Dermis microvascular lymphatic vessel endothelial cell (primary cell): ENCODE results near the gene DHRSX. TPM values are rescaled to one million over a fixed set of nuclear protein-coding genes. Genes with fewer than 3 reads are reported as not detected.
"Not testable (repeated sequence)": the region's sequence is repeated elsewhere in the genome, so short reads cannot be mapped to it uniquely, and the experiment has no call there.

Experiments
- DNase-seq, 2 donors: peaks; one replicate each; pipeline versions ENCODE4 v3.0.0 to v3.0.0-alpha.2; 2010; ENCODE audit warnings: low read depth in 2 of 2
- total RNA-seq: library from RNA; depleted of rRNA; stranded (reverse); fragments of >200 nt; gene quantifications from 2 replicates; pipeline ENCODE4 v1.2.1, GENCODE V29; 2014

Gene DHRSX
- total RNA-seq, 1 donor from 2014 or later, result 13.7 TPM

DNA sequence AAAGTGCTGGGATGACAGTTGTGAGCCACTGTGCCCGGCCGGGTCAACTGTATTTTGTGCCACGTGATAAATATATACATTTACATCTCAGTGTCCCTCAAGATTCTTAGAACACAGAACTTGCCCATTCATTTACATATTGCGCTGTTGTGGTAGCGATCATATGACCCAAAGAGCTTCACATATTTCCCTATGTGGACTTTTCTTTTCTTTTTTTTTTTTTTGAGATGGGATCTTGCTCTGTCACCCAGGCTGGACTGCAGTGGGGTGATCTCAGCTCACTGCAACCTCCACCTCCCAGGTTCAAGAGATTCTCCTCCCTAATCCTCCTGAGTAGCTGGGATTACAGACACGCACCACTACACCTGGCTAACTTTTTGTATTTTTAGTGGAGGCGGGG, 180.7 kb downstream of the DHRSX start:
- no peak for DNase-seq

DNA sequence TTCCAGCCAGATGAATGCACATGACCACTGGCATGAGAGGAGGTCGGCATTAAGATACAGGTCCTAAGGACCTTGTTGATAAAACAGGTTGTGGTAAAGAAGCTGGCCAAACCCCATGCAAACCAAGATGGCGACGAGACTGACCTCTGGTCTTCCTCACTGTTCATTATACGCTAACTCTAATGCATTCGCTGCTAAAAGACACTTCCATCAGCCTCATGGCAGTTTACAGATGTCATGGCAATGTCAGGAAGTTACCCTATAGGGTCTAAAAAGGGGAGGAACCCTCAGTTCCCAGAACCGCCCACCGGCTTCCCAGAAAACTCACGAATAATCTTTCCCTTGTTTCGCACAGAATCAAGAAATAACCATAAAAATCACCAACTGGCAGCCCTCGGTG, 182.4 kb downstream of the DHRSX start:
- DNase-seq, result no peak

DNA sequence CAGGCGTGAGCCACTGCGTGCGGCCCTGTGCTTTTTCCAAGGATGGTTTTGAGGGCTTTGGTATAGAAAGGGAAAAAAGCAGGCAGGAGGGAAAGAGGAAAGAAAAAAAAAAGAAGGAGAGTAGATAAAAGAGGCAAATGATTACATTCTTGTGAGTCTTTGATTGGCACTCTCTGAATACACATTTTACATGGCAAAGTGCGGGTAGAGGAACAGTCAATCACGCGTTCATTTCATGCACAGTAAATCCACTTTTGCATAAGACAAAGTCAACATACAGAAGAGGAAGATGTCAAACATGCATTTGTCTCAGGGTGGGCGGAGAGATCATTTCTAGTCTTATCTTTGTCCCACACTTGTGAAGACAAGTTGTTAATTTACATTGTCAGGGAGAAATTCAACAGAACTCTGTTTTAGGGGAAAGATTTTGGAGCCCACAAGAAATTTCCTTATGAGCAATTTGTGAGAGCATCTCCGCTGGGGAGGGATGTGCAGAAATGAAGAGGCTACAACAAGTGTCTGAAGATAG, 183.2 kb downstream of the DHRSX start:
- DNase-seq, result no peak

DNA sequence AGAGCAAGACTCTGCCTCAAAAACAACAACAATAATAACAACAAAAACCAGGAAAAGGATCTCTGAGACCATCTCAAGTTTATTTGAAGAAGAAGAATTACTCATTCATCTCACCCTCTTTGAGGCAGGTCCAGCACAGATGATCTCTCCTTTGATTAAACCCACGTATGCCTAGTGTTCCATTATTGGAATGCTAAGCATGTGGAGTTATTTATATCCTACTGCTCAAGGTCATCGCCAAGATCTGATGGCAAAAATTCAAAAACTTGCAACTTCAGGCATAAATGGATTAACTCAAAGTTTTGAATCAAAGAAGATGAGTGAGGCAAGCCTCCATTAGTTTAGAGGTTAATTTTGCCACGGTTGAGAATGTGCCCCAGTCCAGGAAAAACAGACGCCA, 184.2 kb downstream of the DHRSX start:
- no peak for DNase-seq

DNA sequence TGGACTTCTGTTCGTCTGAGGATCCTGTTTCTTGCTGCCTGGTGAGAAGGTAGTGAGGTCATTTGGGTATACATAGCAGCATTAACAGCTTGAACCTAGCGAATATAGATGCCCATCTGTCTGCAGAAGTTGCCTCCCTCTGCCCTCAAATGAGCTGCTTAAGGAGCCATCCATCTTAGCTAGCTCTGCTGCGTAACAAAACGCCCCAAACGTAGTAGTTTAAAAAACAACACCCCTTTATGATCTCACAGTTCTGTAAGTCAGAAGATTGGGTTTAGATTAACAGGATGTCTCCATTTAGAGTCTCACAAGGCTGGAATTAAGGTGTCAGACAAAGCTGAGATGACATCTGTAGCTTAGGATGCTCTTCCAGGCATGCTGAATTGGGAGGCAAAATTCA, 185.3 kb downstream of the DHRSX start:
- DNase-seq, result no peak

DNA sequence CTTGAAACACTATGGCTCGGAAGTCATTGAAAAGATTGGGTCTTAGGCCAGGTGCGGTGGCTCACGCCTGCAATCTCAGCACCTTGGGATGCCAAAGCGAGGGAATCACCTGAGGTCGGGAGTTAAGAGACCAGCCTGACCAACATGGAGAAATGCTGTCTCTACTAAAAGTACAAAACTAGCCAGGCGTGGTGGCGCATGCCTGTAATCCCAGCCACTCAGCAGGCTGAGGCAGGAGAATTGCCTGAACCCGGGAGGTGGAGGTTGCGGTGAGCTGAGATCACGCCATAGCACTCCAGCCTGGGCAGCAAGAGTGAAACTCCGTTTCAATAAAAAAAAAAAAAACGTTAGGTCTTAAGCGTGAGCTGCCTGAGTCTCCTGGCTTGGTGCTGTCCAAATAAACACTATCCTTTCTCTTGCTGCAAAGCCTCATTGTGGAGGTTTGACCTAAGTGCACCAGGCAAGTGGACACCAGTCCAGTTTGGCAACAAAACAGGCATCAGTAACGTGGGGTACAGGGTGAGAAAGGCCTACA, 185.9 kb downstream of the DHRSX start:
- no peak for DNase-seq

DNA sequence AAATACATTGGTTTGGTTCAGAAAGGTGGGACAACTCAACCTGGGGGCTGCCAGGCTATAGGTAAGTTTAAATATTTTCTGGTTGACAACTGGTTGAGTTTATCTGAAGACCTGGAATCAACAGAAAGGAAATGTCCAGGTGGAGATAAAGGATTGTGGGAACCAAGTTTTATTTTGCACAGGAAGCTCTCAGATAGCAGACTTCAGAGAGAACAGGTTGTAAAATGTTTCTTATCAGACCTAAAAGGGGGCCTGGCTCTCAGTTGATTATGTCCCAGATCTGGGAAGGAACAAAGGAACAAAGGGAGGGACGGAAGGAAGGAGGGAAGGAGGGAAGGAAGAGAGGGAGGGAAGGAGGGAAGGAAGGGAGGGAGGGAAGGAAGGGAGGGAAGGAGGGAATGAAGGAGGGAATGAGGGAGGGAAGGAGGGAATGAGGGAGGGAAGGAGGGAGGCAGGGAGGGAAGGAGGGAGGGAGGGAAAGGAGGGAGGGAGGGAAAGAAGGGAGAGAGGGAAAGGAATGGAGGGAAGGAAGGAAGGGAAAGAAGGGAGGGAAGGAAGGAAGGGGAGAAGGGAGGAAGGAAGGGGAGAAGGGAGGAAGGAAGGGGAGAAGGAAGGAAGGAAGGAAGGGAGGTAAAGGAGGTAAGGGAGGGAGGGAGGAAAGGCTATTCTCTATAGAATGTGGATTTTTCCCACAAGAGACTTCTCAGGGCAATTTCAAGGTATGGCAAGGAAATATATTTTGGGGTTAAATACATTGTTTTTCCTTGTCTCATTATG, 186.7 kb downstream of the DHRSX start:
- DNase-seq, result no peak

DNA sequence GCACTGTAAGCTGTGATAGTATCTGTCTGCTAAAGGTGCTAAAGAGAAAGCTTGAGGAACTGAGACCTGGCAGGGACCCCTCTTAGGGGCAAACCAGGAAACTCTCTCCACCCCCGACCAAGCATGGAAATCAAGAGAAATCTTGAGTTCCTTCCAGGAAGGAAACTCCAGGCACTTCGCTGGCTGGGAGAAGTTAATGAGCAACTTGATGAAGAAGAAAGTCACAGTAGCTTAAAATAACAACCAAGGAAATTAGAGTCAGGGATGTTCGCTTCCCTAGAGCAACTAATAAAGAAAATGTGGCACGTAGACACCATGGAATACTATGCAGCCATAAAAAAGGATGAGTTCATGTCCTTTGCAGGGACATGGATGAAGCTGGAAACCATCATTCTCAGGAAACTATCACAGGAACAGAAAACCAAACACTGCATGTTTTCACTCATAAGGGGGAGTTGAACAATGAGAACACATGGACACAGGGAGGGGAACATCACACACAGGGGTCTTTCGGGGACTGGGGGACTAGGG, 188.7 kb downstream of the DHRSX start:
- DNase-seq, result not testable (repeated sequence)

DNA sequence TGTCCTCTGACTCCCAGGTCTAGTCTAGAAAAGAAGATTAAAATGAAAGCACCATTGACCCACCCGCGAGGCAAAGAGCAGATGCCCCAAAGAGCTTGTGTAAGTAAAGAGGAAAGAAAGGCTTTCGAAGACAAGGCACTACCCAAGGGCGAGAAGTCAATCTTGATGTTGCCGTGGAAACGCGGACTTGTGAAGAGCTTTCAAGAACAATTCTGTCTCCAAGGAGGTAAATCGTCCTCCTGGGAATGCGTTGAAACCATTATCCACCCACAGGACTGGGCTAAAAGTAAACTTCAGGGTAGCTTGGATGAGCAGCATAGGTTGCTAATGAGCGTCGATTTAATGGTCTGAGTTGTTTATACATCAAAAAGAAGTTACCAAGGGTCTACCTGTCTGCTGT, 189.3 kb downstream of the DHRSX start:
- DNase-seq, result no peak

DNA sequence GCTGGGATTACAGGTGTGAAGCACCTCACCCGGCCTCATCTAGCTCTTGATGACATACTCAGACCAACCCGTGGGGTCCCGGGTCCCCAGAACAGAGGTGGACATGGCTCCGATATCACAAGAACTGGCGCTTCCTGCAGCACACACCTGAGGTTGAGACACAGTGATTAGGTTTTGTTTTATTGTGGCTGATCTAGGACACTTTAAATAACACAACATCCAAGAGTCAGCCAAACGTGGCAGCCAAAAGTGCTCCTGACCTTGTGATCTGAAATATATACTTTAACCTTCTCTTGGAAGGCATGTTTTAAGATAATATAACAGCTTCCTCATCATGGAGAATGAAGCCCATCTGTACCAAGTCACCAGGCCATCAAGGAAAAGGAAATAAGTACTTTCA, 198.9 kb downstream of the DHRSX start:
- no peak for DNase-seq

DNA sequence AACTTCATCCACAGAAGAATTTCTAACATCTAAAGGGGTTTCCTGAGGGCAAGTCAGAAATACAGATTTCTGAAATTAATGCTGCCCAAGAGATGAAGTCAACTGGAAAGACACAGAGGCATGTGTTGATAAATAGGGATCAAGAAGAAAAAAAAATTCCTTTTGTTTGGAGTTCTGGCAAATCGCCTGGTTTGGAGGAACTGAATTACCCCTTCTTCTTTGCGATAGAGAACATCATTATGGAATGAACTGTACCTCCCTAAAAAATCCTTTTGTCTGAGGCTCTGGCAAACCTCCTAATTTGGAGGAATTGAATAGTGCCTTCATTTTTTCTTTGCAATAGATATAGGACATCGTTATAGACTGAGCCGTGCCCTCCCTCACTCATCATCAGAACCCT, 200.9 kb downstream of the DHRSX start:
- DNase-seq, result no peak

DNA sequence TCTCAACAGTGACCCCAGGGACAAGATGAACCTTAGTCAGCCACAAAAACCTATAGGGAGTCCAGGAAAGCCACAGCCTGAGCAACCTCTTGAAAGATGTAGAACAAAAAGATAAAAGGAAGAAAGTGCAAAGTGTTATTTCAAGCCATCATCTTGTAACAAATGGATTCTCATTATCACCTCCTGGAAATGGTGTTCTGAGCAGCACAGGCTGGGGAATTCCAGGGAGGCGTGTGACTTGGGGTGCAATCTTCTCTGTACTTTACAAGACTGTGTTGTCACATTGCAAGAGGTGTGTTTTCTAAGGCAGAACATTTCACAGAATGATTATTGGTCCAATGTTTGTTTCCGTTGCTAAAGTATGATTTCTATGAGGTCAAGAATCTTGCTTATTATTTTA, 214.0 kb downstream of the DHRSX start:
- DNase-seq, result no peak

DNA sequence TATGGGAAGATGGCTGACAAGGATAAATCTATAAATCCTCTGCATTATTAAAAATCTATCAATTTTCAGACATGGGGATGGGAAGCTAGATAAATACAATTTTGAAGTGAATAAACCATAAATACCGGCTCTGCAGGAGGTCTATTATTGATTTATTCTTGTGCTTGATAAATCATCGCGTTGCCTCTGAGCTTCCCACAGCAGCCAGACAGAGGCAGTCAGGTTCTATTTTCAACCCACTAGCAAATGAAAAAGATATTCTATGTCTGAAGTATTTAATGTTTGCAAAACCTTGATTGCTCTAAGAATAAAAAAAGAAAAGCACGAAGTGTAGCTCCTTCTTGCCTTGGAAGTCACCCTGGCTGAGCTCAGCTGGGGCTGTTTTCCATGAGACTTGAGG, 216.2 kb downstream of the DHRSX start:
- DNase-seq, result no peak

DNA sequence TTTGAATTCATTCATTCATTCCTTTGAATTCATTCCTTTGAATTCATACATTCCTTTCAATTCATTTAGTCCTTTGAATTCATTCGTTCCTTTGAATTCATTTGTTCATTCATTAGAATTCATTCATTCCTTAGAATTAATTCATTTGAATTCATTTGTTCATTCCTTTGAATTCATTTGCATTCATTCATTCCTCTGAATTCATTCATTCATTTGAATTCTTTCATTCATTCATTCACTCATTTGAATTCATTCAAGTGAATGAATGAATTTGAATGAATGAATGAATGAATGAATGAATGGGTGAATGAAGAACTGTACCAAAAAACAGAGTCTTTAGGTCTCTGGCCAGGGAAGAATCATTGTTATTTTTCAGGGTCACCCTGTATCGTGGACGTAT, 216.6 kb downstream of the DHRSX start:
- no peak for DNase-seq

DNA sequence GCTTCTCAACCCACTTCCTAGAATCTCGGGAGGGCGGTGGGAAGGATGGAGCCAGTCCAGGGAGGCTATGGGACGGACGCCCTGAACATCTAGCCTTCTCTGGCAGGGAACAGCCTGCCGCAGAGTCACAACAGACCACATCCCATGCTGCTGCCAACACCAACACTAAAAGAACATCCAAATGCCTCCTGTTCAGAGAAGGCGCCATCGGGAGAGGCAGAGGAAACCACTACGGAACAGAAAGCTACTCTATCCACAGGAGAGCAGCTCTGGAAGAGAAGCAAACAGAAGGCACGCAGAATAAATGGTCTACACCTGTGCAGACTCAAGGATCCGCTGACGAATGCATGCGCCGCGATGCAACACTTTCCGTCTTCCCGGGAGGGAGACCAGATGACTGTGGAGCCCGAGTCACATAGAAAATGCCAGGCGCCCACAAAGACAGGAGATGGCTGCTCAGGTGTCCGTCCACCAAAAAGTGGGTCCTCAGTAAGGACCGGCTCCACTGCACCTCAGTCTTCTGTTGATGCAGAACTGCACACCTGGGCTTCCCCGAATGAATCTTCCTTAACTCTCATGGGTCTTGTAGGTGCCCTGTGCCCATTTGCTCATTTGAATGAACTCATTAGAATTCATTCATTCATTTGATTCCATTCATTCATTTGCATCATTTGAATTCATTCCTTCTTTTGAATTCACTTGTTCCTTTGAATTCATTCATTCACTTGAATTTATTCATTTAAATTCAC, 217.5 kb downstream of the DHRSX start:
- no peak for DNase-seq

DNA sequence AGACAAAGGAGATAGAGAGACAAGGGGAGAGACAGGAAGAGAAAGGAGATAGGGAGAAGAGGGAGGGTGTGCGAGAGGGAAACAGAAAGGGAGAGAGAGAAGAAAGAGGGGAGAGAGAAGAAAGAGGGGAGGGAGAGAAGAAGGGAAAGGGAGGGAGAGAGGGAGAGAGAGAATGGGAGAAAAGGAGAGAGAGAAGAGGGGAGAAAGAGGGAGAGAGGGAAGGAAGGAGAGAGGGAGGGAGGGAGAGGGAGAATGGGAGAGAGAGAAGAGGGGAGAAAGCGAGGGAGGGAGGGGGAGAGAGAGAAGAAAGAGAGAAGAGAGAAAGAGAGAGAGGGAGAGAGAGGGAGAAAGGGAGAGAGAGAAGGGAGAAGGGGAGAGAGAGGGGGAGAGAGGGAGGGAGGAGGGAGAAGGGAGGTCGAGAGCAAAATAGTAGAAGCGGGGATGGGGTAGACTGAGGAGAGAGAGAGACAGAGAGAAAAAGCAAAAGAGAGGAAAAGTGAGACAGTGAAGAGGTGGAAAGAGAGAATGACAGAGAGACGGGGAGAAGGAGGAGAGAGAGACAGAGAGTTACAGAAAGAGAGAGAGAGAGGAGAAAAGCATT, 218.2 kb downstream of the DHRSX start:
- no peak for DNase-seq

DNA sequence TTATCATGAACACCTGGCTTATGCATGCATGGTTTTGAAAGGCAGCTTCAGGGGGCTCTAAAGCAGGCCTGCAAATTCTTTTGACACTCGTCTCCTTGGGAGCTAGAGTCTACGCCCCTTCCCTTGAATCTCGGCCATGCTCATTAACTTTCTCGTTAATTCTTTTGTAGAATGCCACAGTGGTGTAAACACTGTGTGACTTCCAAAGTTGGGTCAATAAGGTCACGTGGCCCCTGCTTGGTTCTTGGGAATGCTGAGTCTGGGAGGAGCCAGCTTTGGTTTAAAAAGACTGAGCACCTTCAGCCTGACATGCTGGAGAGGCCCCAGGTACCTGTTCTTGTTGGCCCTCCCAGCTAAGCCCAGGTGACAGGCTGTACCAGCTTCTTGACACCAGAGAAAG, 228.4 kb downstream of the DHRSX start:
- no peak for DNase-seq

DNA sequence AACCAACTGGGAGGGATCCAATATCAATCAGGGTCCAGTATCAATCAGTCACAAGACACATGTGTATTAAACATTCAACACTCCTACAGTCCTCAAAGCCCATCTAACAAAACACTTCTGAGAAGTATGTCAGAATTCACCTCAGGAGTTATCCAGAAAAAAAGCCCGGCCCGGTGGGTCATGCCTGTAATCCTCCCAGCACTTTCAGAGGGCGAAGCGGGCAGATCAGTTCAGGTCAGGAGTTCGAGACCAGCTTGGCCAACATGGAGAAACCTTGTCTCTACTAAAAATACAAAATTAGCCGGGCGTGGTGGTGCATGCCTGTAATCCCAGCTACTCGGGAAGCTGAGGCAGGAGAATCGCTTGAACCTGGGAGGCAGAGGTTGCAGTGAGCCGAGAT, 229.2 kb downstream of the DHRSX start:
- DNase-seq, result not testable (repeated sequence)

DNA sequence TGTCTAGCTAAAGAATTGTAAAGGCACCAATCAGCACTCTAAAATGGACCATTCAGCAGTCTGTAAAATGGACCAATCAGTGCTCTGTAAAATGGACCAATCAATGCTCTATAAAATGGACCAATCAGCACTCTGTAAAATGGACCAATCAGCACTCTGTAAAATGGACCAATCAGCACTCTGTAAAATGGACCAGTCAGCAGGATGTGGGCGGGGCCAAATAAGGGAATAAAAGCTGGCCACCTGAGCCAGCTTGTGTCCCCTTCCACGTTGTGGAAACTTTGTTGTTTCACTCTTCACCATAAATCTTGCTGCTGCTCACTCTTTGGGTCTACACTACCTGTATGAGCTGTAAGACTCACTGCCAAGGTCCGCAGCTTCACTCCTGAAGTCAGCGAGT, 230.0 kb downstream of the DHRSX start:
- not testable (repeated sequence) for DNase-seq

DNA sequence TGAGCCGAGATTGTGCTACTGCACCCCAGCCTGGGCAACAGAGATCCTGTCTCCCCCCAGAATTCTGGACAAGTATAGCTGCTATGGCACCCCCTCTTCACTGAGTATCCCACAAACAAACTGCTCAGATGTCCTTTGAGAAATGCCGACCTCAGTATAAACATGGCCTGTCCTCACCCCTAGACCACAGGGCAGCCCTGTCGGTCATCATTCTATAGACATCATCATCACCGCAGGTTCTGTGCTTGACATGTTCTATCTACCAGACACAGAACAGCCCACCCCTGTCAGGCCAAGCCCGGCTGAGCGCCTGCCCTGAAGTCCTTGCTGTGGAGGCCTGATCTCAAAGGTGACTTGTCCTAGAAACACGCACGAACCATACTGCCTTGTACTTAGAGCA, 232.9 kb downstream of the DHRSX start:
- DNase-seq, result no peak

DNA sequence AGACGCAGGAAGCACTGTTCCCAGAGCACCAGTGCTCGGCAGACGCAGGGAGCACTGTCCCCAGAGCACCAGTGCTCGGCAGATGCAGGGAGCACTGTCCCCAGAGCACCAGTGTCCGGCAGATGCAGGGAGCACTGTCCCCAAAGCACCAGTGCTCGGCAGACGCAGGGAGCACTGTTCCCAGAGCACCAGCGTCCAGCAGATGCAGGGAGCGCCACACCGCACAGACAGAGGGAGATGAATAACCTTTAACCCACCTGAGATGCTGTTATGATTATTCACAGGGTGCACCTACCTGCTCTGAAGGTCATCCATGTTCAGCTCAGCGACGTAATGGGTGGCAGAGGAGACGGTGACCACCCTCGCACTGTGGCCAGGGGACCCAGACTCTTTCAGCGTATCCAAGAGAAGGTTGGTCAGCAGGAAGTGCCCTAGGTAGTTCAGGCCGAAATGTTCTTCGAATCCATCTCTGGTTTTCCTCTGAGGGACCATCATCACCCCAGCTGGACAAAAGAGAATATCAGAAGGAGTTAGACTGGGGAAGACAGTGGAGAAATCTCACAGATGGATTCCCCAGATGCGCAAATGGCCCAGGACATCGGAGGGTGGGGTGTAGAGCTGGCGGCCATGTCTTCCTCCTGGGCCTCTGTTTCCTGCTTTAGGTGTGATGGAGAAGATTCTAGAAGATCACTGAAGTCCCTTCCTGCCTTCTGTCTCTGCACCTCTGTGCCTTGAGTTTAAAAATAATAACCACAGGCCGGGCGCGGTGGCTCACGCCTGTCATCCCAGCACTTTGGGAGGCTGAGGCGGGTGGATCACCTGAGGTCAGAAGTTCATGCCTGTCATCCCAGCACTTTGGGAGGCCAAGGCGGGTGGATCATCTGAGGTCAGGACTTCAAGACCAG, 234.1 kb downstream of the DHRSX start:
- no peak for DNase-seq
